ENCODE measurements around the gene TPP1.

The TPP1 gene

DNA sequence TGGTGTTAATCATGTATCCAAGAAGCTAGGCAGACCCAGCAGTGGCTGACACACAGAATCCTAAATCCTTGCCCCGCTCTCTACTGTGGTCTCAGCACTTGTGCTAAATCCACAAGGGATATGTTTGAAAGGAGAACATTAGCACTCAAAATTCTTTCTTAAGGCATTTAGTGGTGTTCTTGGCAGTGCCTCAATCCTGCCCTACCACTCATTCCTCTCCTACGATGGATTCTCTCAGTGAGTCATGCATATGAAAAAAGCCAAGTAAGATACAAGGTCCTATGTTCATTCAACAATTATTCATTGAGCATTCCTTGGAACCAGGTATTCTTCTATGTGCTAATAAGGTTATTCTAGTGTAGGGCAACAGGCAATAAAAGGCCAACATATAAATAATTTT, 47.0 kb downstream of the TPP1 start:
- no peaks in the 10 kb centered on the region for H3K9me3 ChIP-seq (ENCODE audit: control insufficient read depth, low read depth, low read length)
- no peaks in the 10 kb centered on the region for H3K27me3 ChIP-seq (ENCODE audit: control insufficient read depth, insufficient read depth, low read length)
- H3K9ac ChIP-seq (ENCODE audit: low read length) = no peak overlapping the region
- no peaks in the 10 kb centered on the region for H3K4me1 ChIP-seq (ENCODE audit: control insufficient read depth, low read depth, low read length)
- no peak overlapping the region for H3K27ac ChIP-seq (ENCODE audit: low read length)
- no peaks in the 10 kb centered on the region for H3K36me3 ChIP-seq (ENCODE audit: control insufficient read depth, low read depth, low read length)
- H3K4me3 ChIP-seq (ENCODE audit: low read length) = no peak overlapping the region

DNA sequence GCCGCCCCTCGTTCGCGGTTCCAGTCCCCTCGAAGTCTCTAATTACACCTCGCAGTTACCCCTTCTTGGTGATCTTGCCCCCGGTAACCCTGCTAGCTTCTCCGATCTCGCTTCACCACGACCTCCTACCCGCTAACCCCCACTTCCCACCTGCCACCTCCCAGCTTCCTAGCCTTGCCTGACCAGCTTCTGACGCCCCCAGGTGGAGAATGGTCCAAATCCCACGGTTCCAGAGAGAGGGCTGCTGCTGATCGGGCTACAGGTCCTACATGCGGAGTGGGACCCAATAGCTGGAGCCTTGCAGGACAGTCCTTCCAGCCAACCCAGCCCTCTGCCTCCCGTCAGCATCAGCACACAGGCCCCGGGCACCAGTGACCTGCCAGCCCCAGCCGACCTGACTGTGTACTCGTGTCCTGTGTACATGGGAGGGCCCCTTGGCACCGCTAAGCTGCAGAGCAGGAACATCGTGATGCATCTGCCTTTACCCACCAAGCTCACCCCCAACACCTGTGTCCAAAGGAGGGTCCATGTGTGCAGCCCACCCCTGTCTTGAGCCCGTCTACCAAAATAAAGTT, 47.7 kb downstream of the TPP1 start:
- H3K9me3 ChIP-seq (ENCODE audit: control insufficient read depth, low read depth, low read length) = no peaks in the 10 kb centered on the region
- H3K36me3 ChIP-seq (ENCODE audit: control insufficient read depth, low read depth, low read length) = no peaks in the 10 kb centered on the region
- H3K4me1 ChIP-seq (ENCODE audit: control insufficient read depth, low read depth, low read length) = no peaks in the 10 kb centered on the region
- no peak overlapping the region for H3K27ac ChIP-seq (ENCODE audit: low read length)
- H3K27me3 ChIP-seq (ENCODE audit: control insufficient read depth, insufficient read depth, low read length) = no peaks in the 10 kb centered on the region
- no peak overlapping the region for H3K9ac ChIP-seq (ENCODE audit: low read length)
- no peak overlapping the region for H3K4me3 ChIP-seq (ENCODE audit: low read length)

DNA sequence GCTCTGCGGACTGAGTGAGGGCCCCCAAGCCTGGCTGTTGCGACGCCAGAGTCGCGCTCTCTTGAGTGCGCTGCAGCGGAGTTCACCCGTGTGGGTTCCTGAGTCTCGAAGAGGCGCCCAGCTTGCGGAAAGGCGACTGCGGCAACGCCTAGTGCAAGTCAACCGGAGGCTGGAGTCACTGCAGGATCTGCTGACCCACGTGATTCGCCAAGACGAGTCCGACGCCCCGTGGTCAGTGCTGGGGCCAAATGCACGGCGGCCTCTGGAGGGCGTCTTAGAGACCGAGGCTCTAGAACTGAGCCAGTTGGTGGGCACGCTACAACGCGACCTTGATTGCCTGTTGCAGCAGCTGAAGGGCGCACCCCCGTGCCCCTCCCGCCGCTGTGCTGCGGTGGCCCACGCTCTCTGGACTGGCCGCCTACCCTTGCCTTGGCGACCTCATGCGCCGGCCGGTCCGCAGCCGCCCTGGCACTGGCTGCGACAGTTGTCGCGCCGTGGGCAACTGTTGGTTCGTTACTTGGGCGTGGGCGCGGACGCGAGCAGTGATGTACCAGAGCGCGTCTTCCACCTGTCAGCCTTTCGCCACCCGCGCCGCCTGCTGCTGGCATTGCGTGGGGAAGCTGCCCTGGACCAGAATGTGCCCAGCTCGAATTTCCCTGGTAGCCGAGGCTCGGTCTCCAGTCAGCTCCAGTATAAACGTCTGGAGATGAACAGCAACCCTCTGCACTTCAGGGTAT, 48.4 kb downstream of the TPP1 start:
- H3K4me1 ChIP-seq (ENCODE audit: control insufficient read depth, low read depth, low read length) = no peaks in the 10 kb centered on the region
- no peaks in the 10 kb centered on the region for H3K36me3 ChIP-seq (ENCODE audit: control insufficient read depth, low read depth, low read length)
- H3K4me3 ChIP-seq (ENCODE audit: low read length) = no peak overlapping the region
- no peaks in the 10 kb centered on the region for H3K9me3 ChIP-seq (ENCODE audit: control insufficient read depth, low read depth, low read length)
- H3K9ac ChIP-seq (ENCODE audit: low read length) = no peak overlapping the region
- H3K27ac ChIP-seq (ENCODE audit: low read length) = no peak overlapping the region
- no peaks in the 10 kb centered on the region for H3K27me3 ChIP-seq (ENCODE audit: control insufficient read depth, insufficient read depth, low read length)

DNA sequence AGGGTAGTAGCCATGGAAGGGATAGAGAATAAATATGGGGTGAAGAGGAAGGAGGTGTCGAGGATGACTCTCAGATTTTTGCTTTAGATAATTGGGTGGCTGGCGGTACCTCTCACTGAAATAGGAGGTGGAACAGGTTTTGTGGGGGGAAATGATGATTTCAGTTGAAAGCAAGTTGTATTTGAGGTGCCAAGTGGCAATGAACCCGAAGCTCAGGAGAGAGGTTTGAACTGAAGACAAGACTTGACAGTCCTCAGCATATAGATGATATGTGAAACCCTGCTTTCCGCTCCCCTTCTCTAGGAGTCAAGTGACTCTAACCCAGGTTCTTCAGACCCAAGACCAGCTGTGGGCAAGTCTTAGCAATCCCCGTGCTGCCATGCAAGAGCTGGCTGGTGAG, 49.5 kb downstream of the TPP1 start:
- no peaks in the 10 kb centered on the region for H3K36me3 ChIP-seq (ENCODE audit: control insufficient read depth, low read depth, low read length)
- H3K4me3 ChIP-seq (ENCODE audit: low read length) = no peak overlapping the region
- H3K9ac ChIP-seq (ENCODE audit: low read length) = no peak overlapping the region
- H3K4me1 ChIP-seq (ENCODE audit: control insufficient read depth, low read depth, low read length) = peaks cover 5% of the 10 kb centered on the region
- no peaks in the 10 kb centered on the region for H3K27me3 ChIP-seq (ENCODE audit: control insufficient read depth, insufficient read depth, low read length)
- H3K27ac ChIP-seq (ENCODE audit: low read length) = no peak overlapping the region
- no peaks in the 10 kb centered on the region for H3K9me3 ChIP-seq (ENCODE audit: control insufficient read depth, low read depth, low read length)

DNA sequence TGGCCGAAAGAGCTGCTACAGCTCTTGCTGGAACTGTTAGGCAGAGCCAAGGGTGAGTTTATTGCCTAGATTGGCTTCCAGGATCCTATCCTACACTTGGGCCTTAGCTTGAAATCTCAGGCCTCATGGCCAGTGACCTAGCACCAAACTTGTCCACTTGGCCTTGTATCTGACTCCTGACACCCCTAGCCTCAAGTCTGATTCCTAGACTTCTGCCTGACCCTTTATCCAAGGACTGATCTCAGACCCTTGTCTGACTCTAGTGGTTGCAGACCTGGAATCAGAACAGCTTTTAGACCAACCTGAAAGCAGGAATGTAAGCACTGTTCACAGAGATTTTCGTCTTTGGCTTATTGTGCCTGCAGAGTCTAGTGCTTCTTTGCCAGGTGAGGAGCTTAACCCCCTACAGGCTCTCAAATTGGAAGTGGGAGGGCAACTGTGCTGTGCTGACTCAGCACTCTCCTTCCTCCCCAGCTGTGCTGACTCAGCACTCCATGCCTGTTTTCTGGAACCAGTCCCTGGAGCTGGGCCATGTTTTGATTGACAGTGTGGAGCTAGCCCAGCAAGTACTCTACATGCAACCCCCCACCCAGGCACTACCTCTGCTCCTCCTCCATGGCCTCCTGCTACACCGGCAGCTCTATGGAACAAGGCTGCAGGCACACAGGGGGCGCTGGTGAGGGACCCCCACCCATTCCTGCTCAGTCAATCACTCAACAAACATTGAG, 50.9 kb downstream of the TPP1 start:
- no peak overlapping the region for H3K4me3 ChIP-seq (ENCODE audit: low read length)
- H3K27ac ChIP-seq (ENCODE audit: low read length) = no peak overlapping the region
- no peaks in the 10 kb centered on the region for H3K9me3 ChIP-seq (ENCODE audit: control insufficient read depth, low read depth, low read length)
- H3K4me1 ChIP-seq (ENCODE audit: control insufficient read depth, low read depth, low read length) = peaks cover 5% of the 10 kb centered on the region
- H3K9ac ChIP-seq (ENCODE audit: low read length) = no peak overlapping the region
- H3K36me3 ChIP-seq (ENCODE audit: control insufficient read depth, low read depth, low read length) = no peaks in the 10 kb centered on the region
- H3K27me3 ChIP-seq (ENCODE audit: control insufficient read depth, insufficient read depth, low read length) = no peaks in the 10 kb centered on the region

DNA sequence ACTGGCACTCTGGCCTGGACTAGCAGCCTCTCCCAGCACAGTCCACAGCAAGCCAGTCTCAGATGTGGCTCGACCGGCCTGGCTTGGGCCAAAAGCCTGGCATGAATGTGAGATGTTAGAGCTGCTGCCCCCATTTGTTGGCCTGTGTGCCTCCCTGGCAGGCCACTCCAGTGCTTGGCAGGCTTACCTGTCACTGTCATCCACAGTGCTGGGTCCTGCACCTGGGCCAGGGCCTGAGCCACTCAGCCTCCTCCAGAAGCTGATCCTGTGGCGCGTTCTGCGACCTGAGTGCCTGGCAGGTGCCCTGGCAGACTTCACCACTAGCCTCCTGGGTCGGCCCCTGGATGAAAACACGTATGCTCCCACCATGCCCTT, 51.9 kb downstream of the TPP1 start:
- Histone ChIP-seq H3K4me1 (ENCODE audit: control insufficient read depth, low read depth, low read length) (peaks cover 5% of the 10 kb centered on the region), H3K27ac (ENCODE audit: low read length) (no peak overlapping the region), H3K4me3 (ENCODE audit: low read length) (no peak overlapping the region), H3K9ac (ENCODE audit: low read length) (no peak overlapping the region), H3K36me3 (ENCODE audit: control insufficient read depth, low read depth, low read length) (no peaks in the 10 kb centered on the region), H3K9me3 (ENCODE audit: control insufficient read depth, low read depth, low read length) (no peaks in the 10 kb centered on the region), H3K27me3 (ENCODE audit: control insufficient read depth, insufficient read depth, low read length) (no peaks in the 10 kb centered on the region)

DNA sequence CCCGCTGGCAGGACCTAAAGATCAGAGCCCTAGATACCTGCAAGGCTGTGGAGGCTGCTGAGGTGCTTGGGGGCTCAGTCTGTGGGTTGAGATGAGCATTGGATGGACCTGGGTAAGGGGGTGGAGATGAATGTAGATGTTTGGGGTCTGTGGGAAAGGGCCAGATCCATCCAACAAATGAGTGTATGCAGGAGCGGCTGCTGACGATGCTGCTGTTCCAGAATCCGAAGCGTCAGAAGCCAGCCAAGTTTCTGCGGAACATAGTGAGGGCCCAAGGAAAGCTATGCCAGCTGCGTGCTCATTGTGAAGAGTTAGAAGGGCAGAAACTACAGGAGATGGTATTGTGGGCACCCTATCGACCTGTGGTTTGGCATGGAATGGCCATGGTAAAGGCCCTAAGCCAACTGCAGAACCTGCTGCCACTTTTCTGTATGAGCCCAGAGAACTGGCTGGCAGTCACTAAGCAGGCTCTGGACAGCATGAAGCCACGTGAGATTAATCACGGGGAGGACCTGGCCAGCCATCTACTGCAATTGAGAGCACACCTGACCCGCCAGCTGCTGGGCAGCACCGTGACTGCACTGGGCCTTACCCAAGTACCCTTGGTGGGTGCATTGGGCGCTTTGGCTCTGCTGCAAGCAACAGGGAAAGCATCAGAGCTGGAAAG, 52.4 kb downstream of the TPP1 start:
- Histone ChIP-seq H3K9me3 (ENCODE audit: control insufficient read depth, low read depth, low read length) (no peaks in the 10 kb centered on the region), H3K27ac (ENCODE audit: low read length) (no peak overlapping the region), H3K36me3 (ENCODE audit: control insufficient read depth, low read depth, low read length) (no peaks in the 10 kb centered on the region), H3K27me3 (ENCODE audit: control insufficient read depth, insufficient read depth, low read length) (no peaks in the 10 kb centered on the region), H3K4me3 (ENCODE audit: low read length) (no peak overlapping the region), H3K4me1 (ENCODE audit: control insufficient read depth, low read depth, low read length) (peaks cover 5% of the 10 kb centered on the region), H3K9ac (ENCODE audit: low read length) (no peak overlapping the region)

DNA sequence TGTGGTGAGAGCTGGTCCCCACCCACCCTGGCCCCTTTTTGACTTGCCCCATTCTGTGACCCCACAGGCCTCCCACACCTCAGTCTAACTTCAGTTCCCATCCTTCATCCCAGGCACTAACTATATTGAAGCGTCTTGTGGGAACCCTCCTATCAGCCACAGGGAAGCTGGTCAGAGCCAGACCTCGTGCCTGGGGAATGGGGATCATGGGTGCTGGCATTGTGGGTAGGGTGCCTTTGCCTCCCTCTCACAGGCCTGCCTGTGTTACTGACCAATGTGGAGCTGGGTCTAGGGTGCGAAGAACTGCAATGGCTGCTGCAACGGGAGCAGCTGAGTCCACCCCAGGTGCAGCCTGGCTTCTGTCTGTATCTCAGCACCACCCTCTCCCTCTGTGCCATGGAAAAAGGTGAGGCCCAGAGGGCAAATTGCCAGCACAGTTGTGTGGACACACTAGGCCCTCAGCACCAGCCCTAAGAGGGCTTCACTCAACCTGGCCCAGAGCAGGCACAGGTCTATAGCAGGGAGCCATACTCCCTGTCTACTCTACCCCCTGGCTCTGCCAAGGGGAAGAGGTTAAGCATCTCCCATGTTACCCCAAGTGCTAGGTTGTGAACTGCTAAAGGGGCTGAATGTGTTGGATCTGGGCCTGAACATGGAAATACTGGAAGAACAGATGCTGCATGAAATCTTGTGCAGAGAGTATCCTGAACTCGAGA, 53.1 kb downstream of the TPP1 start:
- Histone ChIP-seq H3K4me1 (ENCODE audit: control insufficient read depth, low read depth, low read length) (peaks cover 5% of the 10 kb centered on the region), H3K4me3 (ENCODE audit: low read length) (no peak overlapping the region), H3K27me3 (ENCODE audit: control insufficient read depth, insufficient read depth, low read length) (no peaks in the 10 kb centered on the region), H3K36me3 (ENCODE audit: control insufficient read depth, low read depth, low read length) (no peaks in the 10 kb centered on the region), H3K27ac (ENCODE audit: low read length) (no peak overlapping the region), H3K9me3 (ENCODE audit: control insufficient read depth, low read depth, low read length) (no peaks in the 10 kb centered on the region), H3K9ac (ENCODE audit: low read length) (no peak overlapping the region)

DNA sequence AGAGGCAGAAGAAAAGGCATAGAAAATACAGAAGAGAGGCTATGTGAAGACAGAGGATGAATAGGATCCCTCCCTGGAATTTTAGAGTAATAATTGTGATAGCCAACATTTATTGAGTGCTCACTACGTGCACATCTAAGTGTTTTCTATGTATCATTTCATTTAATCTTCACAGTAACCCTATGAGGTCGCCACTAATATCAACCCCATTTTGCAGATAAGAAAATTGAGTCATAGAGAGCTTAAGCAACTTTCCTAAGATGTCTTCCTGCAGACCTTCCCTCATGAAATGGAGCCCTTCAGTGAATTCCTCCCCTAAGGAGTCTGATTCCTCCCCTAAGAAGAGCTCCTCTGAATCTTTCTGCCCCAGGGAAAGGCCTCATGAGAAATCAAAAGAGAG, 53.9 kb downstream of the TPP1 start:
- H3K36me3 ChIP-seq (ENCODE audit: control insufficient read depth, low read depth, low read length) = no peaks in the 10 kb centered on the region
- no peaks in the 10 kb centered on the region for H3K27me3 ChIP-seq (ENCODE audit: control insufficient read depth, insufficient read depth, low read length)
- no peak overlapping the region for H3K27ac ChIP-seq (ENCODE audit: low read length)

DNA sequence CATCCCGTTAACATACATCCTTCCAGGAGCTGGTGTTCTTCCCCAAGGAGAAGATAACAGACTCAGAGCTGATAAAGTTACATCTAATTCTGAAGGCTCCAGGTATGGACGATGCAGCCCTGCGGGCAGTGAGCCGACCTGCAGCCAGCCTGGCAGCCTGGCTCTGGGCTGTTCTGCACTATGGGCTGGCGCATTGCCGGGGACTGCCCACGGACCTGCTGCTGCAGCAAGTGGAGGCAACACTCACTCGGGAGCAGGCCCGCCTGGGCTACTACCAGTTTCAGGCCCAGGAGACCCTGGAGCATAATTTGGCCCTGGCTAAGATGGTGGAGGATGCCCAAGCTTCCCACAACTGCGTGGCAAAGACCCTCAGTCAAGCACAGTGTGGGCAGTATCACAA, 55.6 kb downstream of the TPP1 start:
- Histone ChIP-seq H3K27me3 (ENCODE audit: control insufficient read depth, insufficient read depth, low read length) (no peaks in the 10 kb centered on the region), H3K4me3 (ENCODE audit: low read length) (no peak overlapping the region), H3K36me3 (ENCODE audit: control insufficient read depth, low read depth, low read length) (no peaks in the 10 kb centered on the region), H3K9ac (ENCODE audit: low read length) (no peak overlapping the region), H3K9me3 (ENCODE audit: control insufficient read depth, low read depth, low read length) (no peaks in the 10 kb centered on the region), H3K4me1 (ENCODE audit: control insufficient read depth, low read depth, low read length) (peaks cover 5% of the 10 kb centered on the region), H3K27ac (ENCODE audit: low read length) (no peak overlapping the region)

More for the DNA sequence above, 53.9 kb downstream of the TPP1 start:
- H3K9me3 ChIP-seq (ENCODE audit: control insufficient read depth, low read depth, low read length) = no peaks in the 10 kb centered on the region
- H3K4me3 ChIP-seq (ENCODE audit: low read length) = no peak overlapping the region
- H3K4me1 ChIP-seq (ENCODE audit: control insufficient read depth, low read depth, low read length) = peaks cover 5% of the 10 kb centered on the region
- no peak overlapping the region for H3K9ac ChIP-seq (ENCODE audit: low read length)

DNA sequence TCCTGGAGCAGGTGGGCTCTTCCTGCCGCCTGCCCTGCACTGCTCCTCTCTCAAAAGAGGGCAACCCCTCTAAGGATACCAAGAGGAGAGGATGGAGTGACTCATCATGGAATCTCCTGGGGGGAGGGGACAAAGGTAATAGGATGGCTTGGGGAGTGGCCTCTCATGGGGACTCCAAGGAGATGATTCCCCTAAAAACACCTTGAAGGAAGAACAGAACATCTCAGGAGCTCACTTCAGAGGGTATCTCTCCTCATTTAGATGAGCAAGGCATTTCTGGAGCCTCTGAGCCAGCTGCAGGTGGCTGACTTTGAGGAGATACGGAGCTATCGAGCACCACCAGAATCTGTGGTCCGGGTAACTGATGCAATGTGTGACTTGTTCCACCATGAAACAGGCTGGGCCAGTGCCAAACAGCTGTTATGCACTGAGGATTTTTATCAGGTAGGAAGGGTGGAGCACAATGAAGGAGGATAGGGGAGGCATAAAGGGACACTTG, 56.1 kb downstream of the TPP1 start:
- H3K4me1 ChIP-seq (ENCODE audit: control insufficient read depth, low read depth, low read length) = peaks cover 5% of the 10 kb centered on the region
- no peak overlapping the region for H3K27ac ChIP-seq (ENCODE audit: low read length)
- H3K9me3 ChIP-seq (ENCODE audit: control insufficient read depth, low read depth, low read length) = no peaks in the 10 kb centered on the region
- H3K9ac ChIP-seq (ENCODE audit: low read length) = no peak overlapping the region
- H3K36me3 ChIP-seq (ENCODE audit: control insufficient read depth, low read depth, low read length) = no peaks in the 10 kb centered on the region
- no peak overlapping the region for H3K4me3 ChIP-seq (ENCODE audit: low read length)
- H3K27me3 ChIP-seq (ENCODE audit: control insufficient read depth, insufficient read depth, low read length) = no peaks in the 10 kb centered on the region
